ENCODE measurements around the gene ARCN1.

GRCh38 chr11:118620529-118621070 lies 48.4 kb downstream of the ARCN1 start:
- TF ChIP-seq, protein P1, sequence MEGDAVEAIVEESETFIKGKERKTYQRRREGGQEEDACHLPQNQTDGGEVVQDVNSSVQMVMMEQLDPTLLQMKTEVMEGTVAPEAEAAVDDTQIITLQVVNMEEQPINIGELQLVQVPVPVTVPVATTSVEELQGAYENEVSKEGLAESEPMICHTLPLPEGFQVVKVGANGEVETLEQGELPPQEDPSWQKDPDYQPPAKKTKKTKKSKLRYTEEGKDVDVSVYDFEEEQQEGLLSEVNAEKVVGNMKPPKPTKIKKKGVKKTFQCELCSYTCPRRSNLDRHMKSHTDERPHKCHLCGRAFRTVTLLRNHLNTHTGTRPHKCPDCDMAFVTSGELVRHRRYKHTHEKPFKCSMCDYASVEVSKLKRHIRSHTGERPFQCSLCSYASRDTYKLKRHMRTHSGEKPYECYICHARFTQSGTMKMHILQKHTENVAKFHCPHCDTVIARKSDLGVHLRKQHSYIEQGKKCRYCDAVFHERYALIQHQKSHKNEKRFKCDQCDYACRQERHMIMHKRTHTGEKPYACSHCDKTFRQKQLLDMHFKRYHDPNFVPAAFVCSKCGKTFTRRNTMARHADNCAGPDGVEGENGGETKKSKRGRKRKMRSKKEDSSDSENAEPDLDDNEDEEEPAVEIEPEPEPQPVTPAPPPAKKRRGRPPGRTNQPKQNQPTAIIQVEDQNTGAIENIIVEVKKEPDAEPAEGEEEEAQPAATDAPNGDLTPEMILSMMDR (IDR thresholded peaks at IDR 0.05): no peak
- no peak for TF ChIP-seq POLR2A (IDR thresholded peaks at IDR 0.05)
